Non-pigmented ciliary epithelial cell (primary cell): ENCODE data around the gene EPG5.

Source experiments
- DNase-seq: peaks from one replicate; pipeline ENCODE4 v3.0.0-alpha.2; 2010; ENCODE audit warnings: low read depth

The EPG5 gene

DNA sequence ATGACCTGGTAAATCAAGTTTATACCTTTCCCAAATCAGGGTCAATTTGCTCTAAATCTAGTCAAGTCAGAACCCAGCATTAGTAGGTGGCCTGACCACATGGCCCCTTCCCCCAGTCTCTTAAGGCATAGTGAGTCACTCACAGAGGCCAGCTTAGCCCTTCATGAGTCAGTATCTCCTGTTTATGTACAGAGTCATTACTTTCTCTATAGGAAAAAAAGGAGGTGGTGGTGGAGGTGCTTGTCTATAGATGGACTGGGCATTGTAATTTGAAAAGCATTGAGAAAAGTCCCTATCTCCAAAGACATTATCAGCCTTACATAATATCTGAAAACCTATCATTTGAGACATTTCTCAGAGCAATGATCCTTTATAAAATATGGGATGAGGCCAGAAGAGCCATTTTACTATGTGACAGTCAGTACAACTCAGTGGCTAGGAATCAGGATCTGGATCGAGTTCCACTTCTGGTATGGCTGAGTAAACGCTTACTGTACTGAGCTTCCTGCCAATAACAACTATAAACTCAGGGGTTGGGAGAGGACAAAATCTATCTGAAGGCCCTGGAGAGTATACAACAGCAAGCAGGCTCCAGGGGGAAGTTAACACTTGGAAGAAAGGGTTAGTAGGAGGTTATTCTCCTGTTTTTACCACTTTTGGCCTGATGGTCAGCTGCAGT is 164.2 kb downstream of the EPG5 start:
- peak; percentile 97 for DNase-seq

DNA sequence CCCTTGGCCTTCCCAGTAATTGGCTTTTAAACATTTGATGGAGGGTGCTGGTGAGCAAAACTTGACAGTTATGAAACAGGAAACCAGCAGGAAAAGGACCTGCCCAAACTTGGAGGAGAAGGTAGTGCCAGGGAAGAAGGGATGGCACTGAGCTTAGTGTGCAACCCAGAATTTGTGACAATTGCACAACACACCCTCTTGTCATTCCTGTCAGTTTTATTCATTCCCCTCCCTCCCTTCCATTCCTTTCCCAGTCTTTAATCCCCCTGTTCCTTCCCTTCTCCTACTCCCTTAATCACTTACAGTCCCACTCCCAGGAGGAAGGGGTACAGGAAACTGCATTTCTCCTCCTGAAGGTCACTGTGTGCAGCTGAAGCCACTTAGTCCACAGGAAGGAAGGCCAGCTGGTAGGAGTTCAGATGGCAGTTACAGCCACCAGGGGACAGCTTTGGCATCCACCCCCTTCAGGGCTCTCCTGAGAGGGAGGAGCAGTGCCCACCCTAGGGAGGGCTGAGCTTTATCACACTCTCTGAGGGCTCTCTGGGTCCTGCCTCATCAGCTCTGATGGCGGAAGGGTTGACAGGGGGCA is 165.6 kb downstream of the EPG5 start:
- no peak for DNase-seq
